ENCODE data around the gene GEMIN7.

The GEMIN7 gene

GRCh38 chr19:45133661-45134060 is 54.6 kb downstream of the GEMIN7 start:
- no peak for DNase-seq

DNA sequence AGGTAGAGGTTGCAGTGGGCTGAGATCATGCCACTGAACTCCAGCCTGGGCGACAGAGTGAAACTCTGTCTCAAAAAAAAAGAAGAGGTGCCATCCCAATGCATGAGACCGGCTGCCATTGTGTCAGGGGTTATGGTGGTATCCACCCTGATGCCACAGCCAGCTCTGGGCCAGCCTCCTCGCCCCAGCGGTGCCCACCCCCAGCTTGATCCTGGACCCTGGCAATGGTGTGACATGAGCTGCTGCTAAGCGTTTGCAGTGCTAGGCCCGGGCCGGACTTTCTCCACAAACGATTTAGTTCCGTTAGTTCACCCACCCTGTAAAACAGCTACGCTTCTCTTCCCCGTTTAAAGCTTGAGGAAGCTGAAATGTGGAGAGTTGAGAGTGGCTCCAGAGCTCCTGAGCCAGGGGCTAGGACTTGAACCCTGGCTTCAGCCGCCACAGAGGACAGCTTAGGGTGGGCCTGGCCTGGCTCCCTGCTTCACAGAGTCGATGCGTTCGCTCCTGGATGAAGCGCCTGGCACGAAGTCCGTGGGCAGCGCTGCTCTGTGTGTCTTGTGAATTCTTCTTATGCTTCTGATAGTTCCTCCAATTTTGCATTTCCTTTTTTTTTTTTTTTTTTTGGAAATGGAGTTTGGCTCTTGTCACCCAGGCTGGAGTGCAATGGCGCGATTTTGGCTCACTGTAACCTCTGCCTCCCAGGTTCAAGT is 56.3 kb downstream of the GEMIN7 start:
- DNase-seq = no peak

DNA sequence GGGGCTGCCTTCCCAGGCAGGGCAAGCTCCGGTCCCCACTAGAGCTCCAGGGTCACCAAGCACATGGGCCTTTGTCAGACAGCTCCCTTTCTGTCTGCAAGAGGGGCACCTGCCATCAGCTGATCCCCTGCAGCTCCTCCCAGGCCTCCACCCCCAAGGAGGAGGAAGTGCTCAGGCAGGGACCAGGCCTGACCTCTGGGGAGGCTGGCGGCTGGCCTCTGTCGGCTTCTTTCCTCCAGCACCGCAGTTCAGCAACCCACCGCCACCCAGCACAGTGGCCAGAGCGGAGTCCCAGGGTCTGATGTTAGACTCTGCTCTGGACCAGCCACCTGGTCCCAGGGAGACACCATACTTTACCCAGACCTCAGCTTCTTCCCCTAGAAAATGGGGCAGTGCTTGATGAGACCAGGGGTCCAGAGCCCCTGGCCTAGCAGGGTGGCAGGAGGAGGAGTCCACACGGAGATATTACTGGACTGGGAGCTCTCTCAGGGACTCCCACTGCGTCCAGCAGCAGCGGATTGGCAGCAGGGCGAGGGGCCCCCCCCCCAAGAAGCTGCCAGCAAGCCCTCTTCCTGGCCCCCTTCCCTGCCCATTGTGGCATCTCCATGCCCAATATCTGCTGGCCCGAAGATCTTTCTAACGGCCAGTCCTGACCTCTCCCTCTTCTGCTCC is 57.6 kb downstream of the GEMIN7 start:
- no peak for DNase-seq

DNA sequence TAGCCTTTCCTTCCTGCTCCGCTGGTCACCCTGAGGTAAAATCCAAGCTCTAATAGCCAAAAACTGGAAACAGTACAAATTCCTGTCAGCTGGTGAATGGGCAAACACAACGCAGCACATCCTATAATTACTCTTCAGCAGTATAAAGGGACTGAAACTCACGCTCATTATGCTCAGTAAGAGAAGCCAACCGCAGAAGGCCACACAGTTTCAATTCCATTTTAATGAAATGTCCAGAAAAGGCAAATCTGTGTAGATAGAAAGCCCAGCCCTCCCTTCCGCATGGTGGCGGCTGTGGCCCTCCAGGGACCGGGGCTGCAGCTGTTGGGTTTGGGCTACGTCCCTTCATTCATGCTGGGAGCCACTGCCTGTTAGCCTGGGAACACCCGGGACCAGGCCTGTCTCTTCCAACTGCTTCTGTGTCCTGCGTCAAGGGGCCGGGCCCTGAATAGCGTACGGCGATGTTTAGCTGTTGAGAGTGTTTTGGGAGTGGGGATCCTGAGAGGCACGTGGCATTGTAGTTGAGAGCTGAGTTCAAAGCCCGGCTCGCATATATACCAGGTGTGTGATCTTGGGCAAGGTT is 58.2 kb downstream of the GEMIN7 start:
- peak; percentile 45 for DNase-seq

GRCh38 chr19:45138303-45138751 is 59.3 kb downstream of the GEMIN7 start:
- DNase-seq = no peak

DNA sequence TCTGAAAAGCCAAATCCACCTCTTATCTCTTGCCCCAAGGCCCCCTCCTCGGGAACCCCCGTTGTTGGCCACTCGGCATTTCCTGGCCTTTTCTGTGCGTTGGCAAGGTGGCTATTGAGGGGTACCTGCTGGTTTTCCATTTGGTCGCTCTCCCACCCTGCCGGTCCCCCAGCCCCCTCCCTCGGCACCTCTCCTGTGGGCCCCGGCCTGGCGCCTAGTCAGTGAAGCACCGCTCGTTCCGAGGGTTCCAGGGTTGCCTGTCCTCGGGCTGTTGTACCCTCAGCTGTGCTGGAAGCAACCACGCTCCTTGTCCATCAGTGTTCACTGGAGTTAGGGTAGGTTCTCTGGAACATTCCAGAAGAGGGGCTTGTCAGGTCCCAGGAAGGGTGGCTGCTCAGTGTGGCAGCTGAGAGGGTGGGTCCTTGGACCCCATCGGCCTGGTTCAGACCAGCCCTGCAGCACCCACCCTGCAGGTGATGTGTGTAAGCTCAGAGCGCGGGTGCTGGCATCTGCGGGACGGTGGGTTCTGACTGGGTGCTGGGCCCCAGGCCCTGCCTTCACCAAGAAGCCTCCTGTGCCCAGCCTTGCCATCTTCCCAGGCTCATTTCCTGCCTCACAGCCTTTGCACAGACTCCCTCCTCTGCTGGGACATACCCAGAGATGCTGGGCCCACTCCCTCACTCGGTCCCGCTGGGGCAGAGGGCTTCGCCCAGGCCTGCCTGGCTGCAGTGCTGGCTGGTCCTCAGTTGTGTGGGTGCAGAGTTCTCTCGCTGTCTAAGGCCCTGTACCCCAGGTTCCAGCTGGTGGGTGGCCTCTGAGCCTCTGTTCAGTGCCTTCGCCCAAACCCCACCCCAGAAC is 60.5 kb downstream of the GEMIN7 start:
- no peak for DNase-seq

DNA sequence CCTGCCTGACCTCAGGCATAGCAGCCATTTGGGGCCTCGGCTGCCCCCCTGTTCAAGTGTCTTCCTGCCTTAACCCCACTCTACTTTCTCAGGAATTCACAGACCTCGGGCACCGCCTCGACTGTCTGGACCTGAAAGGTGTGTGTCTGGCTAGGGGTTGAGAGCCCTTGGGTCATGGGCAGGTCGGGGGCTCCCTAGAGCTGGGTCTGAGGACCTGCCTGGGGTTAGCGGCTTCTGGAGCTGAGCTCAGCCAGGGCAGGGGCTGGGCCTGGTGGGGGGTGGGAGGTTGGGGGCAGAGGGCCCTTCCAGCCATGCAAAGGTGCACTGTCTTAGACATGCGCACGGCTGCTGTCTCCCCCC is 61.1 kb downstream of the GEMIN7 start:
- DNase-seq = no peak

- DNase-seq = no peak
Observed at GRCh38 chr19:45140533-45140932, 61.5 kb downstream of the GEMIN7 start.

Data from NCI-H2227 treated with DMSO at 0.1 percent for 48 hours (cell line).